ENCODE results near the gene KDM3B.

- TF ChIP-seq EP300 (IDR thresholded peaks at IDR 0.05; ENCODE audit: low read depth) (no peak), CTCF (IDR thresholded peaks at IDR 0.05) (no peak)
Measured at GRCh38 chr5:138425079-138425478, 72.6 kb downstream of the KDM3B start.

Measured in transverse colon (tissue), 3 donors.